ENCODE measurements around the gene CRK. TPM values are rescaled to one million over a fixed set of nuclear protein-coding genes. Genes with fewer than 3 reads are reported as not detected.

Gene CRK
- total and polyA plus RNA-seq, 9 donors, result 31.7 to 60.6 (median 43.3) TPM

DNA sequence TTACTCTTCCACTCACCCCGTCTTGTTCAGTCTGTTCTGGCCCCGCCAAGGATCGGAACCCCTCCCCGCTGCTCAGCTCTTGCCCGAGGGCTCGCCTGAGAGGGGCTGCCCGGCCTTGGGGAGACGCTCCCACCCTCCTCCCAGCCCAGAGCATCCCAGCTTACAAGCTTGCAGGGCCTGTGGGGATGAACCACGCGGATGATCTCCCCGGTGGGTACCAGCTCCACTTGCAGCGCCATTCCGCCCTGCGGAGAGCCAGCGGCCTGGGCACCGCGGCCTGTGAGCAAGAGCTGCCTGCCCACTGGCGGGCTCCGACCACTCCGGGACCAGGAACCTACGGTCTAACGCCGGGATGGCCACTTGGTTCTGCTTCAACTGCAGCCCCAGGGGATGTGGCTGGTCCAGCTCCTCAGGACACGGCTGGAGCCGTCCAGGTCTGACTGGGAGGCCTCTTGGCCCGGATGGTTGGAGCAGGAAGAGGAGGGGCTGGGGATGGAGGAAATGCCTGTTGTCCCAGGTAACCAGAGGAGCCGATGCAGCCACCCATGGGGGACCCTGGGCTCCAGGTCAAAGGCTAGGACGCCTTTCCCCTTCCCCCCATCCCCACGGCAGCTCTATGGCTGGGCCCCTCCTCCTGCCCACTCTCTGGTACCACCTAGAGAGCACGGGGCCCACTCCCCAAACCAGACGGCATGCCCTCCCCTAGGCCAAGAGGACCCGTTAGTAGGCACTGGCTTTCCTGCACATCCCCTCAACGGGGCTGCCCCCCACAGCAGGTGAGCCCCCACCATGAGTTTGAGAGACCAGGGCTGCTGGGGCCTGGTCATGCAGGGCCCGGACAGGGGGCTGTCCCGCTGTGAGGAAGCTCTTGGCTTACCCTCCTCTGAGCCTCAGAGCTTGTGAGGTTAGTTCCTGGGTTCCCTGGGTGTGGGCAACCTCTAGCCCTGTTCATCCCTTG lies 36.5 kb upstream of the CRK start, which contains the start of gene MYO1C:
MYO1C (minus strand) TSS at position 438 of the 958 bp plus-strand sequence; CDS start at position 239, 199 bp downstream.
- intact Hi-C loops (cut with DNase I), result loop anchor here in 1 of 4 donors (10.0 kb wide), 1 partner anchor 108 kb away; no protein-coding TSS in a partner anchor
- Histone ChIP-seq H3K9me3 (no peaks in the 10 kb centered on the region), H3K27me3 (no peaks in the 10 kb centered on the region), H3K36me3 (no peaks in the 10 kb centered on the region), H3K4me1 (ENCODE audit: insufficient read depth) (peaks cover 6% of the 10 kb centered on the region), H3K4me3 (peak within 1 kb of the TSS; percentile 56), H3K27ac (peak within 1 kb of the TSS; percentile 87 to 91)
- WGBS, 3 donors, result 76 to 82% (median 80%) methylated on average over 33 to 35 of the region's 35 CpGs
- DNase-seq, result peak in 4 of 5 donors; percentile 46 to 62 (median 56)
- TF ChIP-seq POLR2A (IDR thresholded peaks at IDR 0.05) (no peak), EP300 (IDR thresholded peaks at IDR 0.05) (no peak)
- TF ChIP-seq, protein P1, sequence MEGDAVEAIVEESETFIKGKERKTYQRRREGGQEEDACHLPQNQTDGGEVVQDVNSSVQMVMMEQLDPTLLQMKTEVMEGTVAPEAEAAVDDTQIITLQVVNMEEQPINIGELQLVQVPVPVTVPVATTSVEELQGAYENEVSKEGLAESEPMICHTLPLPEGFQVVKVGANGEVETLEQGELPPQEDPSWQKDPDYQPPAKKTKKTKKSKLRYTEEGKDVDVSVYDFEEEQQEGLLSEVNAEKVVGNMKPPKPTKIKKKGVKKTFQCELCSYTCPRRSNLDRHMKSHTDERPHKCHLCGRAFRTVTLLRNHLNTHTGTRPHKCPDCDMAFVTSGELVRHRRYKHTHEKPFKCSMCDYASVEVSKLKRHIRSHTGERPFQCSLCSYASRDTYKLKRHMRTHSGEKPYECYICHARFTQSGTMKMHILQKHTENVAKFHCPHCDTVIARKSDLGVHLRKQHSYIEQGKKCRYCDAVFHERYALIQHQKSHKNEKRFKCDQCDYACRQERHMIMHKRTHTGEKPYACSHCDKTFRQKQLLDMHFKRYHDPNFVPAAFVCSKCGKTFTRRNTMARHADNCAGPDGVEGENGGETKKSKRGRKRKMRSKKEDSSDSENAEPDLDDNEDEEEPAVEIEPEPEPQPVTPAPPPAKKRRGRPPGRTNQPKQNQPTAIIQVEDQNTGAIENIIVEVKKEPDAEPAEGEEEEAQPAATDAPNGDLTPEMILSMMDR (IDR thresholded peaks at IDR 0.05), result no peak

DNA sequence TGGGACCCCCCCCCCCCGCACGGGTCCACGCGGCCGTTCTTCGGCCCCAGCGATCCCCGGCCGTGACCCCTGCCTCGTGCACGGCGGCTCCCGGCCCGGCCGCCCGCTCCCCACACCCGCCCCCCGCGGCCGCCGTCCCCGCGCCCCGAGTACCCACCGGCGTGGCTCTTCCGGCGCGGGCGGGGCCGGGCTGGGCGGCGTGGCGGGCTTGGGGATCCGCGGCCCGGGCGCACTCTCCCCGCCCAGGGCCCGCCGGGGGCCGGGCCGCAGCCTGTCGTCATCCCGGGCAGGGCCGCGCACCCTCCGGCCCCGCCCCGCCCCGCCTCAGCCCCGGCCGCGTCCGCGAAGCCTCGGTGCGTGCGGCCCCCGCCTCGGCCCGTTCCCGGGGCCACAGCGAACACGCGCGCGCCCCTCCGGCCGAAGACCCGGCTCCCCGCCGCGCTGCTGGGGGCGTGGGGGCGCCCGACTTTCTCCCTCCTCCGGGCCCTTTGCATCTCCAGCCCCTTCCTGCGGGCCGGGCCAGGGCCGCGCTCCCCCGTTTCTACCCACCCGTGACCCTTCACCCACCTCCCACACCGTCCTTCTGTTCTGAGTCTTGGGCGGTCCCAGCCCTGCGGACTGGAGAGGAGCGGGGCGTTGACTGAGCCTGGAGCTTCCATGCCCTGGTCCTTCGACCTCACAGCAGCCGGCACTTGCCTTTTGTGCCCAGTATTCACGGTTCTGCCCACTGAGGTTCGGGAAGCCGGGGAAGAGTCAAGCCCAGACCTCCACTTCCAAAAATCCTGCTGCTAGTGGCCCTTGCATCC lies 35.6 kb upstream of the CRK start:
- TF ChIP-seq, protein P1 (IDR thresholded peaks at IDR 0.05), result no peak
- TF ChIP-seq POLR2A (IDR thresholded peaks at IDR 0.05), result no peak
- no peak for TF ChIP-seq EP300 (IDR thresholded peaks at IDR 0.05)
- intact Hi-C loops (cut with DNase I), result loop anchor here in 1 of 4 donors (10.0 kb wide), 1 partner anchor 107 kb away; no protein-coding TSS in a partner anchor
- Histone ChIP-seq H3K27ac (peak overlapping the region; percentile 87 to 91), H3K9me3 (no peaks in the 10 kb centered on the region), H3K36me3 (no peaks in the 10 kb centered on the region), H3K27me3 (no peaks in the 10 kb centered on the region), H3K4me3 (peak overlapping the region; percentile 56), H3K4me1 (ENCODE audit: insufficient read depth) (peaks cover 7% of the 10 kb centered on the region)
- DNase-seq, result peak; percentile 61 to 78 (median 73)
- 1 to 3% (median 2%) methylated on average over 23 to 94 of the region's 94 CpGs for WGBS, 3 donors

DNA sequence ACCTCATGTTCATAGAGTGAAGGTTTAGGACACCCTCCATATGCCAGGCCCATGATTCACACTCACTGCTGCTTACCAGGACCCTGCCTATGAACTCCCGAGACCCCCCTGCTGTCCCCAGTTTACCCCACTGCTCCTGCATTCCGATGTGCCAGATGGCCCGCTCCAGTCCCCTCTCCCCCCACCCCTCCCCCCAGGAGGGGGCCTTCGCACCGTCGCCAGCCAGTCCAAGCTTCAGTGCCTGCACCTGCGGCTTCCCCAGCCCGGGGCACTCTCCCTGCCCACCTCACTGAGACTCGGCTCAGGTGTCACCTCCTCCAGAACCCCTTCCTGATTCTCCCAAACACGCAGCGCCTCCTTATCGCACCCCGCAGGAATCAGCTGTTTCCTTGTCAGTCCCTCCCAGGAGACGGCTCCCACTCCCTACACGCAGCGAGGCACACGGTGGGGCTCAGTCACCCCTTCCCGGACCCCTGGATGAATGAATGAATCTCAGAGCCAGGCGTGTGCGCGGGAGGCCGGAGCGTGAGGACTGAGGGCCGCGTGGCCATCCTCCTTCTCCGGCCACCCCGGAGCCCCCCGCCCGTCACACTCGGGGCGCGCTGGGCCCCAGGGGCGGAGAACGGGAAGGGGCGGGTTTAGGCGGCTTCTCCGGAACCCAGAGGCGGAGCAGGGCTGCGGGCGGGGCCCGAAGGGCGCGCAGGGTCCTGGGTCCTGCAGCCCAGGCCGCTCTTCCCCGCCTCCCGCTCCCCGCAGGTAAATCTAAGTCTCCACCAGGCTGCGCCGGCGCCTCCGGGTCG lies 34.8 kb upstream of the CRK start:
- intact Hi-C loops (cut with DNase I), result loop anchor here in 1 of 4 donors (10.0 kb wide), 1 partner anchor 106 kb away; no protein-coding TSS in a partner anchor
- peak; percentile 56 to 74 (median 67) for DNase-seq
- no peaks in the 10 kb centered on the region for H3K27me3 ChIP-seq
- no peaks in the 10 kb centered on the region for H3K9me3 ChIP-seq
- TF ChIP-seq, protein P1 (IDR thresholded peaks at IDR 0.05), result no peak
- TF ChIP-seq POLR2A (IDR thresholded peaks at IDR 0.05) (peak; percentile 23), EP300 (IDR thresholded peaks at IDR 0.05) (no peak)
- H3K4me3 ChIP-seq, result peak overlapping the region; percentile 56
- peaks cover 8% of the 10 kb centered on the region for H3K4me1 ChIP-seq (ENCODE audit: insufficient read depth)
- 2 to 4% (median 2%) methylated on average over 36 to 52 of the region's 52 CpGs for WGBS, 3 donors
- H3K27ac ChIP-seq, result peak overlapping the region; percentile 80 to 82
- H3K36me3 ChIP-seq, result no peaks in the 10 kb centered on the region
